Tibial artery (tissue), 4 donors: ENCODE results near the gene CENPT.

ENCODE experiments used
- DNase-seq, 2 donors: peaks; one replicate each; pipeline ENCODE4 v3.0.0-alpha.2; 2019
- H3K27ac ChIP-seq, 2 donors: fragments of 200-600 bp; sonication (generic) in 1 of 2; 1 replicate in 1 of 2; 2 replicates in 1 of 2; pipeline ENCODE4 v1.5.1; 2018 to 2019; ENCODE audit warnings: mild to moderate bottlenecking in 1 of 2
- H3K27me3 ChIP-seq, 2 donors: fragments of 200-600 bp; sonication (generic) in 1 of 2; one replicate each; pipeline versions ENCODE4 v1.5.1 to v1.6.0; 2016 to 2019
- H3K36me3 ChIP-seq, 3 donors: fragments of 200-600 bp; sonication (generic) in 2 of 3; one replicate each; pipeline ENCODE4 v1.5.1; 2016 to 2019; ENCODE audit warnings: mild to moderate bottlenecking in 2 of 3
- H3K4me1 ChIP-seq, 4 donors: fragments of 200-600 bp; sonication (generic) in 2 of 4; 1 replicate in 3 of 4; 2 replicates in 1 of 4; pipeline ENCODE4 v1.5.1; 2016 to 2019
- H3K4me3 ChIP-seq, 2 donors: fragments of 200-600 bp; sonication (generic) in 1 of 2; 1 replicate in 1 of 2; 2 replicates in 1 of 2; pipeline ENCODE4 v1.5.1; 2018 to 2019; ENCODE audit warnings: mild to moderate bottlenecking in 2 of 2
- H3K9me3 ChIP-seq, 3 donors: fragments of 200-600 bp; sonication (generic) in 1 of 3; one replicate each; pipeline ENCODE4 v1.5.1; 2016 to 2019
- intact Hi-C: fragments of 100-400 bp; cut with DNase I; formaldehyde crosslinking; loops from one replicate; pipeline ENCODE4 v1.15.0; 2023; ENCODE audit warnings: low total_unique reads
- TF ChIP-seq, protein P1 (sequence below), 2 experiments: fragments of 200-600 bp in 1 of 2; fragments of 450-650 bp in 1 of 2; IDR thresholded peaks; one replicate each; pipeline ENCODE4 v1.5.1; 2017 to 2019; ENCODE audit warnings: antibody characterized with exemption in 2 of 2, mild to moderate bottlenecking in 1 of 2, moderate library complexity in 1 of 2

The CENPT gene

DNA sequence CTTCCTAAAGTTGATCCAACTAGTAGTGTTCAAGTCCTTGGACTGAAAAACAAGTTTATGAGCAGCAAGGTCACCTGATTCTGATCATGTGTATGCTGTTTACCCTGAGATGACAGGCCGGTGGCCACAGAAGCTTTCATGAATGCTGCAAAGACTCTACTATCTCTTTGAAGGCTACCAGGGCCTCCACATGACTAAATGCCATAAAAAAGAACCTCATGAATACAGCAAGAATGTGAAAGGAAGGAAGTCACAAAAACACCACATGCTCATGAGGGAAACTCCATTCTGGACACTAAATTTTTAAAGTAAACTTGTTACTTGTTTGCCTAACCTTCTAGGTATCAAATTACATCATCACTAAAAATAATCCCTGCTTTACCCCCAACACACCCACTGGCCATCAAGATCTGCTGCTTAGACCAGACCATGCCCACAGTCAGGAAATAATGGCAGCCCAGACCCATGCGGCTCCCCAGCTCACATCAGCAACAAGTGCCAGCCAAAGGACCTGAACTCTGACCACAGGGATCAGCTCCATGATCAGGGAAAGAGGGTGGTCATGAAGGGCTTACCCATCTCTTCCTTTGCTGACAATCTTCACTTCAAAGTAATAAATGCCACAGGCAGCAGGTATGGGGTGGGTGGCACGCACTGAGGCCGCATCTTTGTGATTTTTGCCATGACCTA lies 42.5 kb downstream of the CENPT start:
- TF ChIP-seq, protein P1, sequence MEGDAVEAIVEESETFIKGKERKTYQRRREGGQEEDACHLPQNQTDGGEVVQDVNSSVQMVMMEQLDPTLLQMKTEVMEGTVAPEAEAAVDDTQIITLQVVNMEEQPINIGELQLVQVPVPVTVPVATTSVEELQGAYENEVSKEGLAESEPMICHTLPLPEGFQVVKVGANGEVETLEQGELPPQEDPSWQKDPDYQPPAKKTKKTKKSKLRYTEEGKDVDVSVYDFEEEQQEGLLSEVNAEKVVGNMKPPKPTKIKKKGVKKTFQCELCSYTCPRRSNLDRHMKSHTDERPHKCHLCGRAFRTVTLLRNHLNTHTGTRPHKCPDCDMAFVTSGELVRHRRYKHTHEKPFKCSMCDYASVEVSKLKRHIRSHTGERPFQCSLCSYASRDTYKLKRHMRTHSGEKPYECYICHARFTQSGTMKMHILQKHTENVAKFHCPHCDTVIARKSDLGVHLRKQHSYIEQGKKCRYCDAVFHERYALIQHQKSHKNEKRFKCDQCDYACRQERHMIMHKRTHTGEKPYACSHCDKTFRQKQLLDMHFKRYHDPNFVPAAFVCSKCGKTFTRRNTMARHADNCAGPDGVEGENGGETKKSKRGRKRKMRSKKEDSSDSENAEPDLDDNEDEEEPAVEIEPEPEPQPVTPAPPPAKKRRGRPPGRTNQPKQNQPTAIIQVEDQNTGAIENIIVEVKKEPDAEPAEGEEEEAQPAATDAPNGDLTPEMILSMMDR (IDR thresholded peaks at IDR 0.05), result no peak
- no peak for DNase-seq
- peak overlapping the region in 1 of 2 donors; percentile 89 for H3K27ac ChIP-seq
- peak overlapping the region; percentile 91 for H3K4me3 ChIP-seq
- H3K9me3 ChIP-seq, result no peaks in the 10 kb centered on the region
- intact Hi-C loops, result loop anchor here (5.0 kb wide), 1 partner anchor 138 kb away; the partner anchor contains the start of genes C16orf86 and ENKD1
- H3K4me1 ChIP-seq, result peaks cover 0 to 37% (median 19%) of the 10 kb centered on the region in 4 donors
- H3K27me3 ChIP-seq, result no peaks in the 10 kb centered on the region
- peaks cover 4 to 36% (median 5%) of the 10 kb centered on the region in 3 donors for H3K36me3 ChIP-seq

DNA sequence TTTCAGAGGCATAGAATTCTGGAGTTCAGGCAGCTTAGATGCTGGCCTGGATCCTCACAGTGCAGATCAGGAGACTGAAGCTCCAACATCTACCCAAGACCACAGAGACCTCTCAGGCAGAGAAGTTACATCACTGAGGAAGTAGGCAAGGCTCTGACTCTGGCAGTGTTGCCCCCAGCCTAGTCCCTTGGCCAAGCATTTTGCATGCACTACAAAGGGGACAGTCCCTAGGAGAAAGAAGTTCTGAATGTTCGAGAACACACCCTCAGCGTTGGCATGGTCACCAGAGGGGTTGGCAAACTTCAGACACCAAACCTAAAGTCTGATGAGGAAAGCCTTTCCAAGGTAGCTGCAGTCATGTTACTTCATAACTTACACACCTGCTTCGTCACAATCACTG lies 43.6 kb downstream of the CENPT start:
- Histone ChIP-seq H3K27me3 (no peaks in the 10 kb centered on the region), H3K4me3 (no peak overlapping the region), H3K9me3 (no peaks in the 10 kb centered on the region), H3K27ac (no peak overlapping the region), H3K36me3 (peaks cover 4 to 45% (median 5%) of the 10 kb centered on the region in 3 donors), H3K4me1 (peaks cover 0 to 37% (median 19%) of the 10 kb centered on the region in 4 donors)
- TF ChIP-seq, protein P1 (IDR thresholded peaks at IDR 0.05), result no peak
- no peak for DNase-seq
- intact Hi-C loops, result no loop called here

DNA sequence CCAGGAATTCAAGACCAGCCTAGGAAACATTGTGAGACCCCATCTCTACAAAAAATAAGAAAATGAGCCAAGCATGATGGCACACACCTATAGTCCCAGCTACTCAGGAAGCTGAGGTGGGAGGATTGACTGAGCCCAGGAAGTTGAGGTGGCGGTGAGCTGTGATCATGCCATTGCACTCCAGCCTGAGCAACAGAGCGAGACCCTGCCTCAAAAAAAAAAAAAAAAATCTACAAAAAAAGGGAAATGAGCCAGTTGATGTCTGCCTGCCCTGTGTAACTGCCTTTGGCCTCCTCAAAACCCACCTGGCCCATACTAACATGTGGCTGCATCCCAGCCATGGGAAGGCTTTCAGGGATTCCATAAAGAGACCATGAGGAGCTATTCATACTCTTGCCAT lies 45.6 kb downstream of the CENPT start:
- Histone ChIP-seq H3K4me3 (no peak overlapping the region), H3K27ac (no peak overlapping the region), H3K27me3 (no peaks in the 10 kb centered on the region), H3K9me3 (no peaks in the 10 kb centered on the region), H3K4me1 (peaks cover 0 to 30% (median 15%) of the 10 kb centered on the region in 4 donors), H3K36me3 (peaks cover 4 to 59% (median 5%) of the 10 kb centered on the region in 3 donors)
- TF ChIP-seq, protein P1 (IDR thresholded peaks at IDR 0.05), result no peak
- no peak for DNase-seq
- intact Hi-C loops, result no loop called here

DNA sequence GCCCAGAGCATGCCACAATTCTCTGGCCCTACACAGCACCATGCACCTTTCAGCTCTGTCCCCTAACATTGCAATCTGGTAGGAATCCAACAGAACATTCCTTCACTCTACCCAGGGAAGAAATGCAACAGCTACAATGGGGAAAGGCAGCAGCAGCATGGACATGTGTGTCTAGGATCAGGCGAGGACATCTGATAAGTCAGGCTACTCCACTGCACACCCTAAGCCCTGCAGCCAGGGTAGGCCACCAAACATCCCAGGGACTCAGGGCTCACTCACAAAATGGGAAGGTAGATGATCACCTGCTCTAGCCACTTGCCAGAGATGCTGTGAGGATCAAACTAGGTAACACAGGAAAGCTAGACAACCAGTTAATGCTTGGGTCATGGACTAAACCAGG lies 46.3 kb downstream of the CENPT start:
- Histone ChIP-seq H3K27me3 (no peaks in the 10 kb centered on the region), H3K9me3 (no peaks in the 10 kb centered on the region), H3K4me1 (peaks cover 0 to 30% (median 15%) of the 10 kb centered on the region in 4 donors), H3K27ac (no peak overlapping the region), H3K4me3 (no peak overlapping the region), H3K36me3 (peaks cover 4 to 59% (median 5%) of the 10 kb centered on the region in 3 donors)
- TF ChIP-seq, protein P1 (IDR thresholded peaks at IDR 0.05), result no peak
- DNase-seq, result no peak
- intact Hi-C loops, result no loop called here

DNA sequence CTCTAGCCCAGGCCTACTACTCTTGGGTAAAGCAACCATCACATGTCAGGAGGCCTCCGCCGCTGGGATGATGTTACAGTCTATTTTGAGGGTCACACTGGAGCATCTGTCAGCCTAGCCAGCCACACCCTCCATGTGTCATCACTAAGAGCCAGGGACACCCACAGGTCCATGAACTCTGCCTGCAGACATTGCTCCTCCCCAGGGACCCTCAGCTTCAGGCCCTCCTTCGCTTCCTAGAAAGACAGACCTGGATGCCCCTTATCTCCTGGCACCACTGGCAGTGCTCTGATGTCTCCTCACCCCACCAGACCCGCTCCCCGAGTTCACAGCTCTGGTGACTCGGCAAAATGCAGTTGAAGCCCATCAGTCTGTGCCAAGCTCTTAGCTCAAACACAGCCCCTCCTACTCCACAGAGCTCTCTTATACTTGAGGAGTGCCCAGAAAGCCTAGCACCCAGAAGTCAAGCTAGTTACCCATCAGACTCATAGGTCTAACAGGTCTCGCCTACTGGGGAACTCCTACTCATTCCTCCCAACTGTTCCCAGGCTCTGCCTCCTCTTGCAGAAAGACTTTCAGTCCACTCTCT lies 47.1 kb downstream of the CENPT start:
- no peak for DNase-seq
- intact Hi-C loops, result no loop called here
- Histone ChIP-seq H3K36me3 (peaks cover 4 to 59% (median 5%) of the 10 kb centered on the region in 3 donors), H3K27me3 (no peaks in the 10 kb centered on the region), H3K9me3 (no peaks in the 10 kb centered on the region), H3K27ac (no peak overlapping the region), H3K4me3 (no peak overlapping the region), H3K4me1 (peaks cover 0 to 26% (median 11%) of the 10 kb centered on the region in 4 donors)
- TF ChIP-seq, protein P1 (IDR thresholded peaks at IDR 0.05), result no peak
